ENCODE results near the gene PLEKHD1. TPM values are rescaled to one million over a fixed set of nuclear protein-coding genes. Genes with fewer than 3 reads are reported as not detected.
A peak's percentile ranks its signal among the peaks of the same experiment; 100 is the strongest.

PLEKHD1 gene
- total and polyA plus RNA-seq, 4 experiments from 2014 or later, result 0.13 to 0.32 (median 0.30) TPM; not detected in 1

DNA sequence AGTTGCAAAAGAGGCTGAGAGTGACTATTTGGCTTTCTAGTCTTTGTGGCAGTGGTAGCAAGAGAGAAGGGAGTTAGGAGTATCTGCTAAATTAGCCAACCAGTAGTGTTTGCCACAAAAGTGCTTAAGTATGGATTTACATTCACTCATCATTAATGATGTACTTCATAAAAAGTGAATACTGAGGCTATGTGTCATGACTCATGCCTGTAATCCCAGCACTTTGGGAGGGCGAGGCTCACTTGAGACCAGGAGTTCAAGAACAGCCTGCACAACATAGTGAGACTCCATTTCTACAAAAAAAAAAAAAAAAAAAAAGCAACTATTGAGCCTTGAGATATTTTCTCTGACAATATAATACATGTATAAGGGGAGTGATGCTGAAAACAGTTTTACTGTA is 53.4 kb downstream of the PLEKHD1 start:
- ChIA-PET CTCF (ENCODE audit: partially characterized antibody) (interaction anchor here (1.2 kb wide), 1 partner anchor 11 kb away, joined by 3 read pairs; no protein-coding TSS in a partner anchor), POLR2A (ENCODE audit: partially characterized antibody) (no interaction called here)
- no peak overlapping the region for H3K4me3 Mint-ChIP-seq
- no peaks in the 10 kb centered on the region for H3K4me1 ChIP-seq (ENCODE audit: insufficient read depth, low read length)
- no peak overlapping the region for H3K27ac ChIP-seq (ENCODE audit: low read depth, low read length)
- DNase-seq, result no peak
- peaks cover 0 to 5% (median 0%) of the 10 kb centered on the region in 4 donors for H3K4me1 Mint-ChIP-seq
- H3K9me3 Mint-ChIP-seq, result peaks cover 0 to 3% (median 0%) of the 10 kb centered on the region in 8 donors
- H3K36me3 Mint-ChIP-seq, result no peaks in the 10 kb centered on the region
- H3K9me3 ChIP-seq (ENCODE audit: control insufficient read depth in 1 of 2, low read length in 2 of 2), result no peaks in the 10 kb centered on the region
- peak overlapping the region in 1 of 7 donors; percentile 35 for H3K27ac Mint-ChIP-seq
- H3K36me3 ChIP-seq (ENCODE audit: insufficient read depth, low read length), result no peaks in the 10 kb centered on the region
- intact Hi-C loops (cut with micrococcal nuclease), result no loop called here
- no peak overlapping the region for H3K4me3 ChIP-seq (ENCODE audit: low read length in 2 of 2)
- no peaks in the 10 kb centered on the region for H3K27me3 ChIP-seq (ENCODE audit: insufficient read depth, low read length)
- H3K27me3 Mint-ChIP-seq, result peaks cover 5 to 19% of the 10 kb centered on the region in 2 donors

DNA sequence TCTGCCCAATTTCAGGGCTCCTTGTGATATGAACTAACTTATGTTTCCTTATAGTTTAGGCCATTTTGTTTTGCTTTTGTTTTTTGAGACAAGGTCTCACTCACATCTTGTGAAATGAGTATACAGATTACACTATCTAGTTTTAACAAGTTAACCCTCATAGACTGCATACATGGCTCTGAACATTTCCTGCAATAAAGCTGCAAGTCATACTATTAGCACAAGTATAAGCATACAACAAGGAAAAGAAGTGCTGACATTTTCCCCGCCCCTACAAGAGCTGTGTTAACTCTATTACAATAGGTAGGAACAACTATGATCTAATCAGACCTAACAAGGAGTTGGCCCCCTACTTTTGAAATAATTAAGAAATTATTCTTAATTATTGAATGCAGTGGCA is 54.2 kb downstream of the PLEKHD1 start:
- Mint-ChIP-seq H3K9me3 (peaks cover 0 to 3% (median 0%) of the 10 kb centered on the region in 8 donors), H3K36me3 (no peaks in the 10 kb centered on the region), H3K4me1 (peaks cover 3 to 10% (median 4%) of the 10 kb centered on the region in 4 donors), H3K27me3 (peaks cover 5 to 17% of the 10 kb centered on the region in 2 donors), H3K27ac (no peak overlapping the region), H3K4me3 (no peak overlapping the region)
- intact Hi-C loops (cut with micrococcal nuclease), result no loop called here
- no peak for DNase-seq
- ChIA-PET POLR2A (ENCODE audit: partially characterized antibody) (no interaction called here), CTCF (ENCODE audit: partially characterized antibody) (no interaction called here)
- H3K27ac ChIP-seq (ENCODE audit: low read depth, low read length), result no peak overlapping the region
- H3K4me3 ChIP-seq (ENCODE audit: low read length in 2 of 2), result no peak overlapping the region
- no peaks in the 10 kb centered on the region for H3K9me3 ChIP-seq (ENCODE audit: control insufficient read depth in 1 of 2, low read length in 2 of 2)
- no peaks in the 10 kb centered on the region for H3K27me3 ChIP-seq (ENCODE audit: insufficient read depth, low read length)
- peaks cover 4% of the 10 kb centered on the region for H3K4me1 ChIP-seq (ENCODE audit: insufficient read depth, low read length)
- no peaks in the 10 kb centered on the region for H3K36me3 ChIP-seq (ENCODE audit: insufficient read depth, low read length)

- Histone ChIP-seq H3K9me3 (ENCODE audit: control insufficient read depth in 1 of 2, low read length in 2 of 2) (no peaks in the 10 kb centered on the region), H3K4me3 (ENCODE audit: low read length in 2 of 2) (no peak overlapping the region), H3K27me3 (ENCODE audit: insufficient read depth, low read length) (no peaks in the 10 kb centered on the region), H3K27ac (ENCODE audit: low read depth, low read length) (no peak overlapping the region), H3K36me3 (ENCODE audit: insufficient read depth, low read length) (no peaks in the 10 kb centered on the region), H3K4me1 (ENCODE audit: insufficient read depth, low read length) (peaks cover 8% of the 10 kb centered on the region)
- Mint-ChIP-seq H3K36me3 (no peaks in the 10 kb centered on the region), H3K4me1 (peaks cover 3 to 11% (median 5%) of the 10 kb centered on the region in 4 donors), H3K4me3 (no peak overlapping the region), H3K27me3 (peaks cover 8 to 21% of the 10 kb centered on the region in 2 donors), H3K27ac (no peak overlapping the region), H3K9me3 (peaks cover 0 to 3% (median 0%) of the 10 kb centered on the region in 8 donors)
- ChIA-PET POLR2A (ENCODE audit: partially characterized antibody) (no interaction called here), CTCF (ENCODE audit: partially characterized antibody) (interaction anchor here (1.2 kb wide), 1 partner anchor 298 kb away, joined by 3 read pairs; no protein-coding TSS in a partner anchor)
- DNase-seq, result no peak
- intact Hi-C loops (cut with micrococcal nuclease), result no loop called here
Observed at GRCh38 chr14:69539631-69540410, 55.3 kb downstream of the PLEKHD1 start.

DNA sequence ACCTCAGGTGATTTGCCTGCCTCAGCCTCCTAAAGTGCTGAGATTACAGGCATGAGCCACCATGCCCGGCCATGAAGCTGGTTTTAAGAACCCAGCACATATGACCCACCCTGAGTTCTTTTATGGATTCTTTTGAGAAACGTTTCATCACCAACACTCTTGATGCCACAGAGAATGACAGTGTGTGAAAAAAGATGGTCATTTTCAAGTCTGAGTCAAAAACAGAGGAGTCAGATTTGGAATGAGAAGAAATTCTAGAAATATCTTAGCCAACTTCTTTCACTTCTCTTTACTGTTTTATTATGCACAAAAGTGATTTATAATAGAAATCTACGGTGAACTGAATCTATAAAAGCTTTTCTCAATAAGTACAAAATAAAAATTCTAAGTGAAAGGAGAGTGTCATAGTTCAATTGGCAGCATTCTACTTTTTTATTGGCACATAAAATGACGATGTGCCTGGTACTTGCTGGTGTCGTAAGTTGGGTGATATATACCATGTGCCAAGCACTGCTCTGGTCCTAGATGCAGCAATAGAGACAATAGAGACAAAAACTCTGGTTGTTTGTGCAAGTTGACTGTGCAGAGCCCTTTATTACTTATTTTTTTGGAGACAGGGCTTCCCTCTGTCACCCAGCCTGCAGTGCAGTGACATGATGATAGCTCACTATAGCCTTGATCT is 56.3 kb downstream of the PLEKHD1 start:
- DNase-seq, result no peak
- POLR2A ChIA-PET (ENCODE audit: partially characterized antibody), result no interaction called here
- Histone ChIP-seq H3K27ac (ENCODE audit: low read depth, low read length) (no peak overlapping the region), H3K9me3 (ENCODE audit: control insufficient read depth in 1 of 2, low read length in 2 of 2) (no peaks in the 10 kb centered on the region), H3K4me3 (ENCODE audit: low read length in 2 of 2) (no peak overlapping the region), H3K36me3 (ENCODE audit: insufficient read depth, low read length) (no peaks in the 10 kb centered on the region), H3K4me1 (ENCODE audit: insufficient read depth, low read length) (peaks cover 8% of the 10 kb centered on the region), H3K27me3 (ENCODE audit: insufficient read depth, low read length) (no peaks in the 10 kb centered on the region)
- H3K36me3 Mint-ChIP-seq, result no peaks in the 10 kb centered on the region
- H3K27me3 Mint-ChIP-seq, result peaks cover 7 to 12% of the 10 kb centered on the region in 2 donors
- intact Hi-C loops (cut with micrococcal nuclease), result no loop called here
- H3K27ac Mint-ChIP-seq, result no peak overlapping the region
- no peak overlapping the region for H3K4me3 Mint-ChIP-seq
- CTCF ChIA-PET (ENCODE audit: partially characterized antibody), result interaction anchor here (1.2 kb wide), 2 partner anchors 9 to 299 kb away, joined by 3 read pairs; no protein-coding TSS in a partner anchor
- peaks cover 3 to 11% (median 5%) of the 10 kb centered on the region in 4 donors for H3K4me1 Mint-ChIP-seq
- H3K9me3 Mint-ChIP-seq, result peaks cover 0 to 3% (median 0%) of the 10 kb centered on the region in 8 donors

DNA sequence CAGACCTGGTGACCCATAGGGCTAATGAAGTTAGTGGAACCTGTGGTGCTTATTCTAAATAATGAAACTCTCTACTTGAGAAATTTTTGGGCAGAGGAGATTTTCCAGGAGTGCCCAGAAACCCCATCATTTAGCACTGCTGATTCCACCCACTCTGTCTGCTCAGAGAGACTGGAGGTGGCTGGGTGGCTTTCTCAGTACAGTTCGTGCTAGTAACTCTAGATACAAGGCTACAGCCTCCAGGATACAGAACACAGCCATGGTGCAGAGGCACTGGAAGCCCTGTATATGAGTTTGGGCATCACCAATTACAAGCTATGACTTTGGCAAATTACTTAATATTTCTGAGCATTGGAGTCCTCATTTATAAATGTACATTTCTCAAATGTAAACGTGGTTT is 57.8 kb downstream of the PLEKHD1 start:
- Histone ChIP-seq H3K27me3 (ENCODE audit: insufficient read depth, low read length) (no peaks in the 10 kb centered on the region), H3K36me3 (ENCODE audit: insufficient read depth, low read length) (no peaks in the 10 kb centered on the region), H3K27ac (ENCODE audit: low read depth, low read length) (no peak overlapping the region), H3K9me3 (ENCODE audit: control insufficient read depth in 1 of 2, low read length in 2 of 2) (no peaks in the 10 kb centered on the region), H3K4me3 (ENCODE audit: low read length in 2 of 2) (no peak overlapping the region), H3K4me1 (ENCODE audit: insufficient read depth, low read length) (peaks cover 8% of the 10 kb centered on the region)
- H3K9me3 Mint-ChIP-seq, result peaks cover 0 to 4% (median 0%) of the 10 kb centered on the region in 8 donors
- H3K36me3 Mint-ChIP-seq, result no peaks in the 10 kb centered on the region
- H3K4me3 Mint-ChIP-seq, result no peak overlapping the region
- H3K4me1 Mint-ChIP-seq, result peaks cover 3 to 11% (median 7%) of the 10 kb centered on the region in 4 donors
- CTCF ChIA-PET (ENCODE audit: partially characterized antibody), result interaction anchor here (1.2 to 1.4 kb wide), 2 partner anchors 11 to 13 kb away, joined by 3 to 4 read pairs; no protein-coding TSS in a partner anchor
- intact Hi-C loops (cut with micrococcal nuclease), result no loop called here
- H3K27me3 Mint-ChIP-seq, result peaks cover 12 to 16% of the 10 kb centered on the region in 2 donors
- H3K27ac Mint-ChIP-seq, result no peak overlapping the region
- POLR2A ChIA-PET (ENCODE audit: partially characterized antibody), result no interaction called here
- DNase-seq, result no peak

GRCh38 chr14:69543341-69544115 is 59.0 kb downstream of the PLEKHD1 start:
- CTCF ChIA-PET (ENCODE audit: partially characterized antibody), result interaction anchor here (1.4 to 2.0 kb wide), 2 partner anchors 12 to 41 kb away, joined by 4 to 6 read pairs; no protein-coding TSS in a partner anchor
- intact Hi-C loops (cut with micrococcal nuclease), result no loop called here
- H3K4me3 ChIP-seq (ENCODE audit: low read length in 2 of 2), result no peak overlapping the region

More at GRCh38 chr14:69543341-69544115, 59.0 kb downstream of the PLEKHD1 start:
- Histone ChIP-seq H3K36me3 (ENCODE audit: insufficient read depth, low read length) (no peaks in the 10 kb centered on the region), H3K27me3 (ENCODE audit: insufficient read depth, low read length) (no peaks in the 10 kb centered on the region), H3K27ac (ENCODE audit: low read depth, low read length) (no peak overlapping the region), H3K9me3 (ENCODE audit: control insufficient read depth in 1 of 2, low read length in 2 of 2) (no peaks in the 10 kb centered on the region), H3K4me1 (ENCODE audit: insufficient read depth, low read length) (peaks cover 8% of the 10 kb centered on the region)
- Mint-ChIP-seq H3K9me3 (peaks cover 0 to 4% (median 0%) of the 10 kb centered on the region in 8 donors), H3K4me1 (peaks cover 5 to 8% (median 6%) of the 10 kb centered on the region in 4 donors), H3K36me3 (no peaks in the 10 kb centered on the region), H3K27ac (no peak overlapping the region), H3K4me3 (peak overlapping the region in 1 of 8 donors; percentile 3), H3K27me3 (peaks cover 17 to 18% of the 10 kb centered on the region in 2 donors)
- DNase-seq, result peak in 4 of 5 donors; percentile 10 to 51 (median 13)
- POLR2A ChIA-PET (ENCODE audit: partially characterized antibody), result no interaction called here
